HL-60 (cell line): Measurements from ENCODE around the gene ADM2.

Experiments
- POLR2AphosphoS5 ChIP-seq: IDR thresholded peaks from 2 replicates; pipeline ENCODE4 v1.6.1; 2012; ENCODE audit warnings: low read depth
- TF ChIP-seq, protein P1 (sequence below): IDR thresholded peaks from one replicate; pipeline ENCODE4 v1.5.1; 2011; ENCODE audit warnings: low read length, control low read depth, inconsistent platforms; ENCODE audit not compliant: insufficient read depth

DNA sequence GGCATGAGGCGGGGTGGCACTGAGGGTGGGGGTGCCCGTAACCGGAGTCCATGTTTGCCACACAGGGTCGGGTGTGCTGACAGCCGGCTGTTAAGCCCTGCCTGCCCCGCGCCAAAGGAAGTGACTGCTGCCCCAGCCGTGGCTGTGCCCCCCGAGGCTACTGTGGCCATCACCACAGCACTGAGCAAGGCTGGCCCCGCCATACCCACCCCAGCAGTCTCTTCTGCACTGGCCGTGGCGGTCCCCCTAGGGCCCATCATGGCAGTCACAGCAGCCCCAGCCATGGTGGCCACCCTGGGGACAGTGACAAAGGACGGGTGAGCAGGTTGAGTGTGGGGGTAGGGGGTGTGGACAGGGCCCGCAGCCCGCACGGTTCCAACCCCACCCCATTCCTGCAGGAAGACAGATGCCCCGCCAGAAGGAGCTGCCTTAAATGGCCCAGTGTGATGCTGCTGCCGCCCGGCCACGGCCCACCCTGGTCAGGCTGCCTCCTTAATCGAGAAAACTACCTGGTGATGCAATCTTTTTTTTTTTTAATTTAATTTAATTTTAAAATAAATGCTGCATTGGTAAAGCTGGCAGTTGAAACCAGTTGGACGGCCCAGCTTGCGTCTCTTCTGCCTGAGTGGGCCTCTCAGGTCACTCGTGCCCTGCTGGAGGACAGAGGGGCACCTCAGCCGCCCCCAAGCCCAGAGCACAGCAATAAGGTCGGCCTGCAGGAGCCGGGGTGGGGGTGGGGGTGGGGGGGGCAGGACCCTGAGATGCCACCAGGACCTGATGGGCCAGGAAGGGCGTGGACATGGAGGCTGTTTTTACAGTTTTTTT, 37.3 kb upstream of the ADM2 start:
- peak; percentile 47; the same call in 1 of the 2 replicates for TF ChIP-seq POLR2AphosphoS5
- TF ChIP-seq, protein P1, sequence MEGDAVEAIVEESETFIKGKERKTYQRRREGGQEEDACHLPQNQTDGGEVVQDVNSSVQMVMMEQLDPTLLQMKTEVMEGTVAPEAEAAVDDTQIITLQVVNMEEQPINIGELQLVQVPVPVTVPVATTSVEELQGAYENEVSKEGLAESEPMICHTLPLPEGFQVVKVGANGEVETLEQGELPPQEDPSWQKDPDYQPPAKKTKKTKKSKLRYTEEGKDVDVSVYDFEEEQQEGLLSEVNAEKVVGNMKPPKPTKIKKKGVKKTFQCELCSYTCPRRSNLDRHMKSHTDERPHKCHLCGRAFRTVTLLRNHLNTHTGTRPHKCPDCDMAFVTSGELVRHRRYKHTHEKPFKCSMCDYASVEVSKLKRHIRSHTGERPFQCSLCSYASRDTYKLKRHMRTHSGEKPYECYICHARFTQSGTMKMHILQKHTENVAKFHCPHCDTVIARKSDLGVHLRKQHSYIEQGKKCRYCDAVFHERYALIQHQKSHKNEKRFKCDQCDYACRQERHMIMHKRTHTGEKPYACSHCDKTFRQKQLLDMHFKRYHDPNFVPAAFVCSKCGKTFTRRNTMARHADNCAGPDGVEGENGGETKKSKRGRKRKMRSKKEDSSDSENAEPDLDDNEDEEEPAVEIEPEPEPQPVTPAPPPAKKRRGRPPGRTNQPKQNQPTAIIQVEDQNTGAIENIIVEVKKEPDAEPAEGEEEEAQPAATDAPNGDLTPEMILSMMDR = no peak
